ENCODE measurements around the gene FMNL3. TPM values are rescaled to one million over a fixed set of nuclear protein-coding genes. Genes with fewer than 3 reads are reported as not detected.
"Not testable (repeated sequence)": the region's sequence is repeated elsewhere in the genome, so short reads cannot be mapped to it uniquely, and the experiment has no call there.

Gene FMNL3
- total RNA-seq, 1 donor from 2014 or later, result 36.2 TPM

GRCh38 chr12:49609875-49610154, 97.4 kb downstream of the FMNL3 start:
- H3K36me3 Mint-ChIP-seq (ENCODE audit: low read depth), result peaks cover 6% of the 10 kb centered on the region
- no peak for DNase-seq (ENCODE audit: low spot score)
- H3K9me3 Mint-ChIP-seq, result peaks cover 13% of the 10 kb centered on the region
- intact Hi-C loops (cut with micrococcal nuclease), result no loop called here
- H3K27me3 Mint-ChIP-seq (ENCODE audit: low read depth), result peaks cover 6% of the 10 kb centered on the region
- peaks cover 1% of the 10 kb centered on the region for H3K4me1 Mint-ChIP-seq (ENCODE audit: low read depth)
- no peak overlapping the region for H3K4me3 Mint-ChIP-seq (ENCODE audit: low read depth)
- no peak overlapping the region for H3K27ac Mint-ChIP-seq

- H3K27me3 Mint-ChIP-seq (ENCODE audit: low read depth), result peaks cover 6% of the 10 kb centered on the region
- H3K4me1 Mint-ChIP-seq (ENCODE audit: low read depth), result peaks cover 1% of the 10 kb centered on the region
- DNase-seq (ENCODE audit: low spot score), result no peak
- H3K27ac Mint-ChIP-seq, result no peak overlapping the region
- intact Hi-C loops (cut with micrococcal nuclease), result no loop called here
- H3K9me3 Mint-ChIP-seq, result peaks cover 10% of the 10 kb centered on the region
- H3K36me3 Mint-ChIP-seq (ENCODE audit: low read depth), result peaks cover 6% of the 10 kb centered on the region
- H3K4me3 Mint-ChIP-seq (ENCODE audit: low read depth), result no peak overlapping the region
Measured at GRCh38 chr12:49609059-49609874, 97.9 kb downstream of the FMNL3 start.

GRCh38 chr12:49605539-49605938, 101.7 kb downstream of the FMNL3 start, which contains the start of gene FAM186B:
TSS of gene FAM186B (minus strand) at chr12:49605639. CDS start at chr12:49605477, 162 bp downstream.
- H3K4me3 Mint-ChIP-seq (ENCODE audit: low read depth); DNase-seq (ENCODE audit: low spot score); H3K27ac Mint-ChIP-seq; intact Hi-C loops (cut with micrococcal nuclease); H3K27me3 Mint-ChIP-seq (ENCODE audit: low read depth); H3K9me3 Mint-ChIP-seq; H3K4me1 Mint-ChIP-seq (ENCODE audit: low read depth); H3K36me3 Mint-ChIP-seq (ENCODE audit: low read depth): not testable (repeated sequence)

GRCh38 chr12:49604856-49605255, 102.3 kb downstream of the FMNL3 start:
- Mint-ChIP-seq H3K36me3 (ENCODE audit: low read depth) (peaks cover 2% of the 10 kb centered on the region), H3K4me1 (ENCODE audit: low read depth) (peaks cover 1% of the 10 kb centered on the region), H3K9me3 (peaks cover 2% of the 10 kb centered on the region), H3K4me3 (ENCODE audit: low read depth) (no peak overlapping the region), H3K27me3 (ENCODE audit: low read depth) (peaks cover 3% of the 10 kb centered on the region), H3K27ac (no peak overlapping the region)
- intact Hi-C loops (cut with micrococcal nuclease), result no loop called here
- no peak for DNase-seq (ENCODE audit: low spot score)

- H3K4me3 Mint-ChIP-seq (ENCODE audit: low read depth), result no peak overlapping the region
- no peaks in the 10 kb centered on the region for H3K36me3 Mint-ChIP-seq (ENCODE audit: low read depth)
- H3K27me3 Mint-ChIP-seq (ENCODE audit: low read depth), result peaks cover 3% of the 10 kb centered on the region
- no peak for DNase-seq (ENCODE audit: low spot score)
- H3K27ac Mint-ChIP-seq, result no peak overlapping the region
- H3K9me3 Mint-ChIP-seq, result no peaks in the 10 kb centered on the region
- peaks cover 1% of the 10 kb centered on the region for H3K4me1 Mint-ChIP-seq (ENCODE audit: low read depth)
- intact Hi-C loops (cut with micrococcal nuclease), result no loop called here
Measured at GRCh38 chr12:49603721-49604120, 103.5 kb downstream of the FMNL3 start.

GRCh38 chr12:49599961-49600360, 107.2 kb downstream of the FMNL3 start:
- H3K27me3 Mint-ChIP-seq (ENCODE audit: low read depth), result no peaks in the 10 kb centered on the region
- peaks cover 3% of the 10 kb centered on the region for H3K36me3 Mint-ChIP-seq (ENCODE audit: low read depth)
- no peak overlapping the region for H3K4me3 Mint-ChIP-seq (ENCODE audit: low read depth)
- no peaks in the 10 kb centered on the region for H3K9me3 Mint-ChIP-seq
- intact Hi-C loops (cut with micrococcal nuclease), result no loop called here
- H3K4me1 Mint-ChIP-seq (ENCODE audit: low read depth), result no peaks in the 10 kb centered on the region
- no peak overlapping the region for H3K27ac Mint-ChIP-seq
- DNase-seq (ENCODE audit: low spot score), result no peak

- H3K27ac Mint-ChIP-seq, result no peak overlapping the region
- intact Hi-C loops (cut with micrococcal nuclease), result no loop called here
Measured at GRCh38 chr12:49598527-49598926, 108.7 kb downstream of the FMNL3 start.

GRCh38 chr12:49588721-49589516, 118.3 kb downstream of the FMNL3 start:
- intact Hi-C loops (cut with micrococcal nuclease), result no loop called here
- no peak for DNase-seq (ENCODE audit: low spot score)
- Mint-ChIP-seq H3K27me3 (ENCODE audit: low read depth) (no peaks in the 10 kb centered on the region), H3K9me3 (peaks cover 11% of the 10 kb centered on the region), H3K27ac (no peak overlapping the region), H3K4me3 (ENCODE audit: low read depth) (no peak overlapping the region), H3K36me3 (ENCODE audit: low read depth) (peaks cover 14% of the 10 kb centered on the region), H3K4me1 (ENCODE audit: low read depth) (no peaks in the 10 kb centered on the region)

More at GRCh38 chr12:49598527-49598926, 108.7 kb downstream of the FMNL3 start:
- Mint-ChIP-seq H3K4me1 (ENCODE audit: low read depth) (no peaks in the 10 kb centered on the region), H3K4me3 (ENCODE audit: low read depth) (no peak overlapping the region), H3K36me3 (ENCODE audit: low read depth) (peaks cover 3% of the 10 kb centered on the region), H3K9me3 (no peaks in the 10 kb centered on the region), H3K27me3 (ENCODE audit: low read depth) (no peaks in the 10 kb centered on the region)
- no peak for DNase-seq (ENCODE audit: low spot score)

- Mint-ChIP-seq H3K27ac (no peak overlapping the region), H3K9me3 (peaks cover 11% of the 10 kb centered on the region), H3K4me1 (ENCODE audit: low read depth) (no peaks in the 10 kb centered on the region), H3K36me3 (ENCODE audit: low read depth) (peaks cover 19% of the 10 kb centered on the region), H3K4me3 (ENCODE audit: low read depth) (no peak overlapping the region), H3K27me3 (ENCODE audit: low read depth) (no peaks in the 10 kb centered on the region)
- intact Hi-C loops (cut with micrococcal nuclease), result no loop called here
- no peak for DNase-seq (ENCODE audit: low spot score)
Measured at GRCh38 chr12:49588281-49588680, 118.9 kb downstream of the FMNL3 start.

GRCh38 chr12:49587174-49587908, 119.9 kb downstream of the FMNL3 start:
- H3K4me3 Mint-ChIP-seq (ENCODE audit: low read depth), result no peak overlapping the region
- DNase-seq (ENCODE audit: low spot score), result no peak
- peaks cover 11% of the 10 kb centered on the region for H3K9me3 Mint-ChIP-seq
- H3K4me1 Mint-ChIP-seq (ENCODE audit: low read depth), result no peaks in the 10 kb centered on the region
- H3K27me3 Mint-ChIP-seq (ENCODE audit: low read depth), result no peaks in the 10 kb centered on the region
- no peak overlapping the region for H3K27ac Mint-ChIP-seq
- peaks cover 19% of the 10 kb centered on the region for H3K36me3 Mint-ChIP-seq (ENCODE audit: low read depth)
- intact Hi-C loops (cut with micrococcal nuclease), result no loop called here

All from activated T-helper 2 cell treated with anti-CD3 and anti-CD28 coated beads, Interferon-gamma antibody, Interleukin-2, Interleukin-4, amounts not matched to agents 10 μg/mL and 5 μg/mL and 100 μg/mL, durations not matched to agents 14 hours and 24 hours and 36 hours (primary cell).